ENCODE results near the gene KDM6A.

GRCh38 chrX:45137531-45137930 is 264.5 kb downstream of the KDM6A start:
- no peak for TF ChIP-seq CTCF (IDR thresholded peaks at IDR 0.05)
- TF ChIP-seq POLR2A (IDR thresholded peaks at IDR 0.05), result no peak

All from right lobe of liver (tissue), 4 donors.